Activated naive CD4-positive, alpha-beta T cell (primary cell): ENCODE measurements around the gene IRF4.

ENCODE experiments used
- DNase-seq, 4 experiments: peaks; one replicate each; lab custom pipeline; 2025; lab: John Stamatoyannopoulos, UW

The IRF4 gene

DNA sequence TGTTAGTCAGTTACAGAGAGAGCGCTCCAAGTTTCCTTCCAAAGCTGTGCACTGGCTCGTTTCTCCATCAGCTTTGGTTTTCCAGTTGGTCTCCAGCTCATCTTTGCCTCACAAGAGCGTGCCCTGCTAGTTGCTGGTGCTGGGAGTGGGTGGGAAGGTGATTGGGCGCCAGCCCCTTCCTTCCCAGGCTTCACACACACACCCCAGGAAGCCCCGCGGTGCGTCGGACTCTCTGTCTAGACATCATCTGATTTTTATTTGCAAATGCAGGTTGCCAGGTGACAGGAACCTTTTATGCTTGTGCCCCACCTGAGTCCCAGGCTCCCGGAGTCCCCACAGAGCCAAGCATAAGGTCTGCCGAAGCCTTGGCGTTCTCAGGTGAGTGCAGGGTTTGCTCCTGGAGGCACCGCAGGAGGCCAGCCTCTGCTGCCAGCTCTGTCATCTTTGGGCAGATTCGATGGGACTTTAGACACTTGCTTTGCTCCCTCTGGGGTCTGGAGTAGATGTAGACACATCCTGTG is 7.1 kb downstream of the IRF4 start:
- no peak for DNase-seq

DNA sequence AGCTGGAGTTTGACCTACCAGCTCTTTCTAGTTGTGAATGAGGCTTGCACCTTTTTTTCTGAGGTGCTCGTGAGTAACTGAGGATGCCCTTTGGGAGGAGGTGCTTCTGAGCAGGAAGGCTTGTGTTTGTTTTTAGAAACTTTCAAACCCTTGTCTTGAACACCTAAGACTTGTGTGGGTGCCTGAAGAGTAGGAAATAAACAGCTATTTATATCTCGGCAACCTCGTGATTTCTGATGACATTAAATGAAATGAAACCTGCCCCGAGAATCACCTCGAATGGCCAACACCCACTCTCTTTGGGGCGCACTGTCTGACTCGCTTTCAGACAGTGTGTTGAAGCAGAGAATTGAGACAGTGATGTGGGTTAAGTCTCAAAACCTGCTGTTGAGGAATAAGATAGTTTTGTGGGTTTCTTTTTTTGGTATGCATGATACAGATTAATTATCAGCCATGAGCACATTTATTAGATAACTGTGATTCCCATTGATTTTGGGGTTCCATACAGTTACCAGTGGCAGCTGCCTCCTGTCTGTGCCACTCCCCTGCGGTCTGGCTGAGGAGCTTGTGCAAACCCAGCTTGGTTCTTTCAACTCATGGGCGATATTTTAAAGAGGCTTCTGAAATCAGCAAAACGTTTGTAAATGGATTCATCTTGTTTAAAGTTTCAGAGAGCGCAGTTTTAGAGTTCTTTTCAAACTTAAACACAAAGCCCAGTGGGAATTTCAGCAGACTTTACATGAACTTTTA is 8.4 kb downstream of the IRF4 start:
- no peak for DNase-seq

DNA sequence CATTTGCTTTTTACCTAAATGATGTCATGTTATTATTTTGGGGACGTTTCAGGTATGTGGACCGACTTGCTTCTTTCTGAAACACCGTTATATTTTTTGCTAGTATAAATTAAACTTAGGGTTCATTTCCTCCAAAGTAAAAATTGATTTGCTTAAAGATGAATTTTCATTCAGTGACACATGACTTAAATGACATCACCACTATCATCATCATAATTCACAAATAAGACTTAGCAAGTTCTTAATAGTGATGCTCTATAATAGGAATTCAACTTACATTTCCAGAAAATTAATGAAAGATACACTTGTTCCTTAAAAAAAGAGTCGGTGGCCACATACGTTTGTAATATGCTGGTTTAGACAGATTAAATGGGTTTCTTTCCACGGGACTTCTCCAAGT is 9.3 kb downstream of the IRF4 start:
- no peak for DNase-seq

DNA sequence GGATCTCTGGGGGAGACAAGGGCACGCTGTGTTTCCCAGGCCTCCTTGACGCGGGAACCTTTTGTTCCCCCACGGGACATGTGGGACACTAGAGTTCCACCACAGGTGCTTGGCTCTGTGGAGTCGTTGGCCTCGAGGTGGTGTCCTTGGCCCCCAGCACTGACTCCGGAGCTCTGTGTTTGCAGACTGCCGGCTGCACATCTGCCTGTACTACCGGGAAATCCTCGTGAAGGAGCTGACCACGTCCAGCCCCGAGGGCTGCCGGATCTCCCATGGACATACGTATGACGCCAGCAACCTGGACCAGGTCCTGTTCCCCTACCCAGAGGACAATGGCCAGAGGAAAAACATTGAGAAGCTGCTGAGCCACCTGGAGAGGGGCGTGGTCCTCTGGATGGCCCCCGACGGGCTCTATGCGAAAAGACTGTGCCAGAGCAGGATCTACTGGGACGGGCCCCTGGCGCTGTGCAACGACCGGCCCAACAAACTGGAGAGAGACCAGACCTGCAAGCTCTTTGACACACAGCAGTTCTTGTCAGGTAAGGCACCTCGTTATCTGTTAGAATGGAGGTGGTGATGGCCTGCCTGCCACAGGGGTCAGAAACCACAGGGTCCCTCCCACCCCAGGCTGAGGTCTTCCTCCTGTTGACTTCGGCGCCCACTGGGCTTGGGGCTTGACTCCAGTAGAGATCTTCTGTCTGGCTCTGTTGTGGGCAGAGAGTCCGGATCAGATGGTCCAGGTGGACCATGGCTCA is 9.9 kb downstream of the IRF4 start:
- no peak for DNase-seq

DNA sequence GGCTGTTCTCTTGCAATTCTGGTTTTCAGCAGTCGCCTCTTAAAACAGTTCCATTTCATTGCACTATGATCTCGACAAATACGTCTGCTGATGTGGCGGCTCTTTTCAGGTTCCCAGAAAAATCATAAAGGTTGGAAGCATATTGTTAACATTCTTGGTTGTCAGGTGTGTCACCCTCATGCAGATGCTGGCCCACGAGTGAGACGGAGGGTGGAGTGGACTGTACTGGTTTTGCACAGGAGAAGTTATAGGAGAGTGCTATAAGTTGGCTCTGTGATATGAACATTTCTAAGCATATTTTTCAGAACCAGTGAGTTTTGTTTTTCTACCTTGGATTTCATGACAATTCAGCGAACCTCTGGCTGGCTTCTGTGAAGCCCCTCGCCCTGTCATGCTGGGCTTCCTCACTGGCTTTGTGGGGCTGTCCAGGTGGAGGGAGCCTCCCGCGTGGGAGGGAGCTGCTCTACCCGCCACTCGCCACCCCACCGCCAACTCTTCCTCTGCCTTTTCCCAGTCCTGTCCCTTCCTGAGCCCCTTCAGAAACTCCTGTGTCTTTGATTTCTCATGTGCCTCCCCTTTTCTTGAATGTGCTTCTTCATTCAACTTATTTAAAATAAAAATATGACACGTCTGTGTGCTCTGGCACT is 10.6 kb downstream of the IRF4 start:
- no peak for DNase-seq

DNA sequence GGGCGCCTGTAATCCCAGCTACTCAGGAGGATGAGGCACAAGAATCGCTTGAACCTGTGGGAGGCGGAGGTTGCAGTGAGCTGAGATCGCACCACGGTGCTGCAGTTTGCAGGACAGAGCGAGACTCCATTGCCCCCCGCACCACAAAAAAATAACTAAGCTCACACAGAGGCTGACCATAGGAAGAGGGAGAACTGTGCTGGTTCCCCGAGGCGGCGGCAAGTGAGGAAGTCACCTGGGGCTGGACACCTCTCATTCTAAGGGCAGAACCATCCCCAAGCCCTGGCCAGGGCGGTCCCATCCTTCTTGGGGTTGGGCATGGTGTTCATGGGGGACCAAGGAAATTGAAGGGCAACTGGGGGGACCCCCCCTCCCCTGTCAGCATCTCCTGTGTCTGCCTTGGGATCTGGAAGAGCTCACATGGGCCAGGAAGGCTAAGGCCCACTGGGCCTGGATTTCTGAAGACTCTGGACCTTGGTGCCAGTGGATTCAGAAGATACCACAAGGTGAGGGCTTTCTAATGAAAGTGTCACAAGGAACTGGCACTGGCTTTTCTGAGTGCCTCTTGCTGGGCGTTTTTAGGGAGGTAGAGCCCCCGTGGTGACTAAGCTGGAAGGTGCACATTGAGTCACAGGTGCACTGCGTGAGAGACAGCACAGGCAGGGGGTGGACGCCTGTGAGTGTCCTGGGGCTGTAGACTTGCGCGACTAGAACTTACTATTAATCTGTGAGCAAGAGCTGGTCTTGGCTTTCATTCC is 11.5 kb downstream of the IRF4 start:
- DNase-seq, result peak in 2 of 4 experiments; percentile 11 to 28

DNA sequence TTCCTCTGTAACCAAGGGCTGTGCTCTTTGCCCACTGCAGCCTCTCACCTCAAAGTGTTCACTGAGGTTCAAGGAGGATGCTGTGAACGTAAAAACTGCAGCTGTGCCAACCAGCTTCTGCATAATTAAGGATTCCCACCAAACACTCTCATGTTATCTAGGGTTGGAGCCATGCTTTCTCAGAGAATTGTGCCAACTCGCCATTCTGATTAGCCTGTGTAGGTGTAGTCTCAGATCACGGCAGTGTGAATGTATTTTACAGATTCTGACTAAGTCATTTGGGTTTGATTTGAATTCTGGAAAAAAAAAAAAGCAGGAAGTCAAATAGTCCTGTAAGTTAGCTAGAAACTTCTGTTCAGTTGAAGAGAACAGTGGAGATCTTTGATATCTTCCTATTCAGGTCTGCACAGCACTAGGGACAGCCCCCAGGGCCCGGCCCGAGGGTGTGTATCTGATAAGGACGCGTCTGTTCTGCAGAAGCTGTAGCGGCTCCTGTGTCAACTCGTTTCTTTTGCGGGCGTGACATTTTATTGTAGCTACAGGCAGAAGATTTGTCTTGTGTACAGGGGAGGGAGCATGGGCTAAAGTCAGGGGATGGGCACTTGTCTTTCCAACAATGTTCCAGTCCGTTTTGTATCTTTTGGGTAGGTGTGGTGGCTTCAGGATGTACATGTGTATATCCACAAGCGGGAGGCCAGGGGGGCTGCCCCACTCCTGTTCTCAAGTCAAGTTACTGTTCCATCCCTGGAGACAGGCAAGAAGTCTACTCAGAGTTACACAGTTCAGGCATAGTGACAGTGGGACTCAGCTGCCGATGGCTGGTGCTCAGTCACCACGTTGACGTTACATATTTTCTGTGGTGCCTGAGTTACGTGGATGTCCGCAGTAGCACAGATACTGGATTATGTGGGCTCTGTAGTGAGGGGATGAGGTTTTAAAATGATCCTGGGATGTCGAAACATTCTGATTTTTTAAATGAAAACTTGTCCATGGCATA is 12.4 kb downstream of the IRF4 start:
- peak in 1 of 4 experiments; percentile 9 for DNase-seq

DNA sequence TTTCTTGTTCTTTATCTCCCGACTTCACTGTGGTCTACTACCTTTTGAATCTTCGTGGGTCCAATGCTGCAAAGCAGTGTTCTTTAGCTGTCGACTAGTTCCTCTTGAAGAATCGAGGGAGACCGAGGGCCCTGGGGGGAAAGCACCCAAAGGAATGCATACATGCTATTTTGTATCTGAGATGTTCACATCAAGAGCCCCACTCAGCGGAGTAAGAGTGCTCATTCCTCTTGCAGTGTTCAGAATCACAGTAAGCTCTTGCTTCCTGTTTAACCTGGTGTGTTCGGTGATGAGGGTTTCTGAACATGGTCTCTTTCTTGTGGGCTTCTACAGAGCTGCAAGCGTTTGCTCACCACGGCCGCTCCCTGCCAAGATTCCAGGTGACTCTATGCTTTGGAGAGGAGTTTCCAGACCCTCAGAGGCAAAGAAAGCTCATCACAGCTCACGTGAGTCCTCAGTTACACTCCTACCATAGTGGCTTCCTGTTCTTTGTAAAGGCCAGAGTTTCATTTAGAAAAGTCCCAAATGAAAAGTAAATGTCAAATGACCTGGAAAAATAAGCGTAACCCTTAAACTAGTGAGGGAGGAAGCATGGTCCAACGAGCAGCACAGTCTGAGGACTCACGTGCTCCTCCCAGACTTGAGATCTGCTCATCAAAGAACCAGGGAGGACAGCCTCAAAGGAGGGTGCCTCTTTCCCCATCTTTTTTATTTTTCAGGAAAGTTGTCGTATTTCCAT is 13.3 kb downstream of the IRF4 start:
- DNase-seq, result peak in 1 of 4 experiments; percentile 8

DNA sequence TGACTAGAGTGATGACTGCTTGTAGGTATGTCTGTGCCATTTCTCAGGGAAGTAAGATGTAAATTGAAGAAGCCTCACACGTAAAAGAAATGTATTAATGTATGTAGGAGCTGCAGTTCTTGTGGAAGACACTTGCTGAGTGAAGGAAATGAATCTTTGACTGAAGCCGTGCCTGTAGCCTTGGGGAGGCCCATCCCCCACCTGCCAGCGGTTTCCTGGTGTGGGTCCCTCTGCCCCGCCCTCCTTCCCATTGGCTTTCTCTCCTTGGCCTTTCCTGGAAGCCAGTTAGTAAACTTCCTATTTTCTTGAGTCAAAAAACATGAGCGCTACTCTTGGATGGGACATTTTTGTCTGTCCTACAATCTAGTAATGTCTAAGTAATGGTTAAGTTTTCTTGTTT is 16.6 kb downstream of the IRF4 start:
- DNase-seq, result no peak

DNA sequence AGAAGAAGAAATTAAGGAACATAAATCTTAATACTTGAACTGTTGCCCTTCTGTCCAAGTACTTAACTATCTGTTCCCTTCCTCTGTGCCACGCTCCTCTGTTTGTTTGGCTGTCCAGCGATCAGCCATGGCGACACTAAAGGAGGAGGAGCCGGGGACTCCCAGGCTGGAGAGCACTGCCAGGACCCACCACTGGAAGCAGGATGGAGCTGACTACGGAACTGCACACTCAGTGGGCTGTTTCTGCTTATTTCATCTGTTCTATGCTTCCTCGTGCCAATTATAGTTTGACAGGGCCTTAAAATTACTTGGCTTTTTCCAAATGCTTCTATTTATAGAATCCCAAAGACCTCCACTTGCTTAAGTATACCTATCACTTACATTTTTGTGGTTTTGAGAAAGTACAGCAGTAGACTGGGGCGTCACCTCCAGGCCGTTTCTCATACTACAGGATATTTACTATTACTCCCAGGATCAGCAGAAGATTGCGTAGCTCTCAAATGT is 17.1 kb downstream of the IRF4 start:
- DNase-seq, result no peak

DNA sequence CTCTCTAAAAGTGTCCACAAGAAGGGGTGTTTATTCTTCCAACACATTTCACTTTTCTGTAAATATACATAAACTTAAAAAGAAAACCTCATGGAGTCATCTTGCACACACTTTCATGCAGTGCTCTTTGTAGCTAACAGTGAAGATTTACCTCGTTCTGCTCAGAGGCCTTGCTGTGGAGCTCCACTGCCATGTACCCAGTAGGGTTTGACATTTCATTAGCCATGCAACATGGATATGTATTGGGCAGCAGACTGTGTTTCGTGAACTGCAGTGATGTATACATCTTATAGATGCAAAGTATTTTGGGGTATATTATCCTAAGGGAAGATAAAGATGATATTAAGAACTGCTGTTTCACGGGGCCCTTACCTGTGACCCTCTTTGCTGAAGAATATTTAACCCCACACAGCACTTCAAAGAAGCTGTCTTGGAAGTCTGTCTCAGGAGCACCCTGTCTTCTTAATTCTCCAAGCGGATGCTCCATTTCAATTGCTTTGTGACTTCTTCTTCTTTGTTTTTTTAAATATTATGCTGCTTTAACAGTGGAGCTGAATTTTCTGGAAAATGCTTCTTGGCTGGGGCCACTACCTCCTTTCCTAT is 17.9 kb downstream of the IRF4 start:
- DNase-seq, result no peak

DNA sequence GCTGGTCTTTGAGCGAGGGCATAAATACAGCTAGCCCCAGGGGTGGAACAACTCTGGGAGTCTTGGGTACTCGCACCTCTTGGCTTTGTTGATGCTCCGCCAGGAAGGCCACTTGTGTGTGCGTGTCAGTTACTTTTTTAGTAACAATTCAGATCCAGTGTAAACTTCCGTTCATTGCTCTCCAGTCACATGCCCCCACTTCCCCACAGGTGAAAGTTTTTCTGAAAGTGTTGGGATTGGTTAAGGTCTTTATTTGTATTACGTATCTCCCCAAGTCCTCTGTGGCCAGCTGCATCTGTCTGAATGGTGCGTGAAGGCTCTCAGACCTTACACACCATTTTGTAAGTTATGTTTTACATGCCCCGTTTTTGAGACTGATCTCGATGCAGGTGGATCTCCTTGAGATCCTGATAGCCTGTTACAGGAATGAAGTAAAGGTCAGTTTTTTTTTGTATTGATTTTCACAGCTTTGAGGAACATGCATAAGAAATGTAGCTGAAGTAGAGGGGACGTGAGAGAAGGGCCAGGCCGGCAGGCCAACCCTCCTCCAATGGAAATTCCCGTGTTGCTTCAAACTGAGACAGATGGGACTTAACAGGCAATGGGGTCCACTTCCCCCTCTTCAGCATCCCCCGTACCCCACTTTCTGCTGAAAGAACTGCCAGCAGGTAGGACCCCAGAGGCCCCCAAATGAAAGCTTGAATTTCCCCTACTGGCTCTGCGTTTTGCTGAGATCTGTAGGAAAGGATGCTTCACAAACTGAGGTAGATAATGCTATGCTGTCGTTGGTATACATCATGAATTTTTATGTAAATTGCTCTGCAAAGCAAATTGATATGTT is 19.2 kb downstream of the IRF4 start:
- DNase-seq, result no peak

DNA sequence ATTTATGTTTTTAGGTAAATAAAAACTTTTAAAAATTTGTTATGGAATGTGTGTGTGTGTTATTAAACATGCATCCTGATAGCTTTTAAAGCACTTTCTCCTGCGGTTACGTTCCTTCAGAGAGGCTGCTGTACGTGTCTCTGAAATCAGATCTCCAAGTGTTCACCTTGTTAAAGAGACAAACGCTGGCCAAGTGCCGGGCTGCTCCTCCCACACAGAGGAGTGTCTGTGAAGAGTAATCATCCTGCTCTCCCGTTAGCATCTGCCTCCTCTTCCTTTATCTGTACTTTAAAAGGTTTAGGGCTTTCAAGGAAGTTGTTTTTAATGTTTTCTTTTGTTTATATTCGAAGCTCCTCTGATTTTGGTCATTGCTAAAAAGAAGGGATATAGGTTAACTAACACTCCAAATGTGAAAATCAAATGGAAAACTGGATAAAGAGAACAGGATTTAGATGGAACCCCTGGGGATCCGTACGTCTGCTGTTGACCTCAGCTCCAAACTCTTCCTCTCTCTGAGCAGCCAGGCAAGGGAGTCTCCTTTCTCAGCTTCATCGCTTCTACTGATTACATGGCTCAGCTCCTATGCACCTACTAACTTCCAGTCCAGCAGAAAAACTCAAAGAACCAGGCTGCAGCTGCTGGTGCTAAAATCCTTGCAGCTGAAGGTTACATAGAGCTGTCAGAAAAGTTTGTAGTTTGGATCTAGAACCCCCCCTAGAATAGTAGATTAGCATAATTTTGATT is 20.0 kb downstream of the IRF4 start:
- DNase-seq, result no peak

DNA sequence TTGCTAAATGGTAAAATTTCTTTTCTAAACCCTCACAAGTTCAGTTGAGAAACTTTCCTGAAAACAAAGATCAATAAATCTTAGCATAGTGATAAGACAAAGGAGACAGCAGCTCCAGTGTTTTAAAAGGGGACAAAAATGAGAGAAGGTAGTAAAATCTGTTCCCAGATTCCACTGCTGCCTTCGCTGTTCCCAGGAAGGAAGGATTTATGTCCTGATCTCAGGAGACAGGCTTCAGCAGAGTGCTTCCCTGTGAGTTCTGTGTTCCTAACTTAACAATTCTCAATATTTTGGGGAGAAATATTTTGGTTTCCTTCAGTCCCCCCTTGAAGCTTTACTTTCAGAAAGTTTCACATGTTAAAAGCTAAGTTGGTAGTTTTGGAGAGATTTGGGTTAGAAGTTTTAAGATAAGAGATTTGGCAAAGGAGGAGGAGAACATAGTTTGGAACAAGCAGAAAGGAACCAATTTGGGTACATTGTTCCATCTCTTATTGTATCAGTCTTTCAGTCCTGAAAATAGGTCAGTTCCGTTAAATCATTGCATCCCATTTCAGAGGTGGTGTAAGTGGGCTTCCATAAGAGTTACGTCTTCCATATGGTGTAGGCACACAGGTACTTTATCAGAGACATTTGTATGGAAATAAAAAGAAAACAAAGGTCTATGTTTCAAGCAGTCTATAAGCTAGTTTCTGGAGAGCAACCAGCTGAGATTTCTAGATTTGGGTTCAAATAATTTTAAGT is 20.8 kb downstream of the IRF4 start:
- no peak for DNase-seq

DNA sequence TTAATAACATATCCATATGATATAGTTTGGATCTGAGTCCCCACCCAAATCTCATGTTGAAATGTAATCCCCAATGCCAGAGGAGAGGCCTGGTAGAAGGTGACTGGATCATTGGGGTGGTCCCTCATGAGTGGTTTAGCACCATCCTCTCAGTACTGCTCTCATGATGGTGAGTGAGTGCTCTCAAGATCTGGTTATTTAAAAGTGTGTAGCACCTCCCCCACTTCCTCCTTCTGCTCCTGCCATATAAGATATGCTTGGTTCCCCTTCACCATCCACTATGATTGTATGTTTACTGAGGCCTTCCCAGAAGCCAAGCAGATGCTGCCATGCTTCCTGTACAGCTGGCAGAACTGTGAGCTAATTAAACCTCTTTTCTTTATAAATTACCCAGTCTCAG is 22.9 kb downstream of the IRF4 start:
- no peak for DNase-seq

DNA sequence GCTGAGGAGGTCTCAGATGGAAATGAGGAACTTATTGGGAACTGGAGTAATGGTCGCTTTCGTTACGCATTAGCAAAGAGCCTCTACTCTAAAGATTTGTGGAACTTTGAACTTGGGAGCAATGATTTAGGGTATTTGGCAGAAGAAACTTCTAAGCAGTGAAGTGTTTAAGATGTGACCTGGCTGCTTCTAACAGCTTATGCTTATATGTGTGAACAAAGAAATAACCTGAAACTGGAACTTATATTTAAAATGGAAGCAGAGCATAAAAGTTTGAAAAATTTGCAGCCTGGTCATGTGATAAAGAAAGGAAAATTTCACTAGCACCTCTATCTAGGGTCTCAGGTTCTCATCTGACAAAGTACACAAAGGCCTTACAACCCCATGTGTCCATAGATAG is 23.5 kb downstream of the IRF4 start:
- DNase-seq, result no peak

DNA sequence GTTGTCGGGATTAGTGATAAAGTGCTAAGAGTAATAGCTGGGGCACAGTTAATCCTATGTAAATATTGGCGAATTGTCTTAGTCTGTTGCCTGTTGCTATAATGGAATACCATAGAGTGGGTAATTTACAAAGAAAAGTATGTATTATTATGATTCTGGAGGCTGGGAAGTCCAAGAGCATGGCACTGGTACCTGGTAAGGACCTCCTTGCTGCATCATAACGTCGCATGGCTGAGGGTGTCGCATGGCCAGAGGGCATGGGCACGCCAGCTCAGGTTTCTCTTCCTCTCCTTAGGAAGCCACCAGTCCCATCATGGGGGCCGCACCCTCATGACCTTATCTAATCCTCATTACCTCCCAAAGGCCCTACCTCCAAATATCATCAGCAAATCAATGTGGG is 29.7 kb downstream of the IRF4 start:
- DNase-seq, result no peak
